Kidney (tissue), 14 donors: ENCODE results near the gene NRSN2. TPM values are rescaled to one million over a fixed set of nuclear protein-coding genes. Genes with fewer than 3 reads are reported as not detected.

Experiments
- DNase-seq, 5 donors: peaks; one replicate each; pipeline ENCODE4 v3.0.0-alpha.2; 2013 to 2020
- FAIRE-seq: peaks from 2 replicates; lab custom pipeline; 2012; peaks lifted over from hg19 to GRCh38; lab: Jason Lieb, UNC
- H3K27ac ChIP-seq, 2 donors: one replicate each; pipeline ENCODE4 v1.7.0; 2013; ENCODE audit warnings: low read depth in 2 of 2, low read length in 2 of 2, inconsistent platforms in 1 of 2
- H3K27me3 ChIP-seq: one replicate; pipeline ENCODE4 v1.7.1; 2013; ENCODE audit warnings: low read length, inconsistent platforms; ENCODE audit not compliant: control insufficient read depth, insufficient read depth
- H3K36me3 ChIP-seq, 3 donors: one replicate each; pipeline versions ENCODE4 v1.7.0 to v1.7.1; 2013; ENCODE audit warnings: low read length in 3 of 3, control low read depth in 1 of 3, inconsistent platforms in 1 of 3; ENCODE audit not compliant: insufficient read depth in 3 of 3, control insufficient read depth in 2 of 3
- H3K4me1 ChIP-seq, 3 donors: one replicate each; pipeline versions ENCODE4 v1.7.0 to v1.7.1; 2013; ENCODE audit warnings: low read length in 3 of 3, inconsistent platforms in 1 of 3, low read depth in 1 of 3; ENCODE audit not compliant: control insufficient read depth in 2 of 3, insufficient read depth in 2 of 3
- H3K4me3 ChIP-seq, 3 donors: one replicate each; pipeline versions ENCODE4 v1.7.0 to v1.8.1; 2013; ENCODE audit warnings: low read length in 3 of 3, control low read depth in 1 of 3, inconsistent platforms in 1 of 3
- H3K9ac ChIP-seq, 3 donors: one replicate each; pipeline versions ENCODE4 v1.7.0 to v1.7.1; 2013; ENCODE audit warnings: low read length in 3 of 3, control low read depth in 1 of 3, inconsistent platforms in 1 of 3
- H3K9me3 ChIP-seq, 3 donors: one replicate each; pipeline versions ENCODE4 v1.7.0 to v1.7.1; 2013; ENCODE audit warnings: low read length in 3 of 3, control low read depth in 1 of 3, inconsistent platforms in 1 of 3; ENCODE audit not compliant: control insufficient read depth in 2 of 3, insufficient read depth in 1 of 3
- CTCF ChIP-seq: IDR thresholded peaks from 3 replicates; pipeline ENCODE4 v1.5.1; 2012; ENCODE audit warnings: mild to moderate bottlenecking, moderate library complexity, borderline replicate concordance; ENCODE audit not compliant: insufficient read depth; ENCODE audit errors: extremely low read depth
- intact Hi-C: fragments of 100-400 bp; cut with DNase I; formaldehyde crosslinking; loops from one replicate; pipeline ENCODE4 v1.11.1; 2022
- polyA plus RNA-seq: library from polyadenylated mRNA; stranded (reverse); fragments of 350-450 nt; fragmentation: Illumina TruSeq; extraction: RNeasy Lipid Tissue Mini Kit (QIAGEN cat#74804); gene quantifications from one replicate; pipeline ENCODE4 v1.2.3, GENCODE V29; 2014; ENCODE audit warnings: low read depth, low replicate concordance; ENCODE audit not compliant: insufficient read depth
- total RNA-seq: library from RNA; stranded (reverse); fragmentation: NEBNext Ultra II Directional; extraction: Animal tissue kit (Norgen Biotek cat#: 25700); gene quantifications from one replicate; pipeline ENCODE4 v1.2.1, GENCODE V29; 2021
- donor health status: control.
- donor health status: control.
- donor health status: control.
- donor health status: control.
- donor health status: control.
- donor health status: DM: yes; HTN: yes; CAD: no.
- donor health status: Normal renal cell carcinoma (clear cell type).

Gene NRSN2
- total and polyA plus RNA-seq, 2 donors from 2014 or later, result 48.1 to 50.0 TPM

DNA sequence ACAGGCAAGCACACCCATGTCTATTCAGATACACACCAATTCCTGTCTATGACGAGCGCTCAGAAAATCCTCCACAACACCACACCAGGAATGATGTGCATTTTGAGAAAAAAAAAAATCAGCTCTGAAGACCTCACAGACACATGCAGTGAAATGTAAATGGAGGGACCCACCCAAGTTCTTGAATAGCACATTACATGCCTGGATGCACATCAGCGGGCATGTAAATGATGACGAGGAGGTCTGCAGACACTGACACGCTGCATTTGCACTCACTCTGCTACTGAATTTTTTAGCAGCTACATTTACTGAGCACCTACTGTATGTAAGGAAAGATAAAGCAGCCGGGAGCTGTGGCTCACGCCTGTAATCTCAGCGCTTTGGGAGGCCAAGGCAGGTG lies 14.7 kb downstream of the NRSN2 start:
- no peaks in the 10 kb centered on the region for H3K9me3 ChIP-seq
- no peak overlapping the region for H3K27ac ChIP-seq
- peaks cover 0 to 6% (median 0%) of the 10 kb centered on the region in 3 donors for H3K4me1 ChIP-seq
- DNase-seq, result peak in 3 of 5 donors; percentile 27 to 61 (median 40)
- no peaks in the 10 kb centered on the region for H3K36me3 ChIP-seq
- H3K4me3 ChIP-seq, result no peak overlapping the region
- no peaks in the 10 kb centered on the region for H3K27me3 ChIP-seq
- intact Hi-C loops, result no loop called here
- FAIRE-seq, result no peak
- no peak overlapping the region for H3K9ac ChIP-seq
- TF ChIP-seq CTCF, result no peak

DNA sequence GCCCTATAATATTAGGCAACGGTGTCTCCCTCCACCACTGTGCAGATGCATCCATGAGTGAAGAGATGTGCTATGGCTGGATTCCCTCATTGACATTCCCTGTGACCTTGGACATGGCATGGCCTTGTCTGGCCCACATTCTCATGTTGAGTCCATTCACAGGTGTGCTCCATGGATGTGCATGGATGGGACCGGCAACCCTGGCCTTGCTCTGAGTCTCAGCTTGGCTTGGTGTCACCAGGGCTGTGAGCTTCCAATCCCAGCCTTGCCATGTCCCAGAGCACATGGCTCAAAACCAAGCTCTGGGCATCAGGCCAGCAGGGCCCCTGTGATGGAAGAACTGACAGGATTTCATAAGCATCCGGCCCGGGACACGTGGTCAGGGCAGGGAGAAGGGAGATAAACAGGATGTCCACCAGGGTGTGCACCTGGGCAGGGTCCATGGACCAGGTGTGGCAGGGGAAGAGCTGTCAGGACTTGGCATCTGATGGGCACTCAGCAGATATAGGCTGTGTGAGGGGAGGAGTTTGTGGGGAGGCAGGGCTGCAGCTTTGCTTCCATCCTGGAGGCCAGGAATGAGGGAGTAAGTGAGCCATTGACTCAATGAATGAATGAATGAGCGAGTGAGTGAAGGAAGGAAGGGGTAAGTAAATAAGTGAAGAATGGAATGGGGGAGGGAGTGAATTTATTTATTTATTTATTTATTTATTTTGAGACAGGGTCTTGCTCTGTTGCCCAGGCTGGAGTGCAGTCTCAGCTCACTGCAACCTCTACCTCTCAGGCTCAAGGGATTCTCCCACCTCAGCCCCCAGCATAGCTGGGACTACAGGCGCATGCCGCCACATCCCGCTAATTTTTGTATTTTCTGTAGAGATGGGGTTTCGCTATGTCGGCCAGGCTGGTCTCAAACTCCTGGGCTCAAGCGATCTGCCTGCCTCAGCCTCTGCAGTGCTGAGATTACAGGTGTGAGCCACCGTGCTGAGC lies 15.7 kb downstream of the NRSN2 start:
- DNase-seq (peak in 4 of 5 donors; percentile 34 to 94 (median 52)), FAIRE-seq (no peak)
- Histone ChIP-seq H3K27me3 (no peaks in the 10 kb centered on the region), H3K36me3 (no peaks in the 10 kb centered on the region), H3K4me3 (no peak overlapping the region), H3K27ac (no peak overlapping the region), H3K9ac (no peak overlapping the region), H3K9me3 (no peaks in the 10 kb centered on the region), H3K4me1 (peaks cover 0 to 6% (median 0%) of the 10 kb centered on the region in 3 donors)
- intact Hi-C loops, result no loop called here
- peak; percentile 28 for TF ChIP-seq CTCF

- H3K4me1 ChIP-seq, result peaks cover 0 to 6% (median 0%) of the 10 kb centered on the region in 3 donors
- H3K9me3 ChIP-seq, result no peaks in the 10 kb centered on the region
- FAIRE-seq (no peak), DNase-seq (no peak)
- TF ChIP-seq CTCF, result no peak
- H3K27ac ChIP-seq, result no peak overlapping the region
- no peak overlapping the region for H3K4me3 ChIP-seq
- H3K36me3 ChIP-seq, result no peaks in the 10 kb centered on the region
- H3K9ac ChIP-seq, result no peak overlapping the region
- H3K27me3 ChIP-seq, result no peaks in the 10 kb centered on the region
- intact Hi-C loops, result no loop called here
Observed at GRCh38 chr20:363319-364078, 16.6 kb downstream of the NRSN2 start.
